ENCODE data around the gene CEP104.

DNA sequence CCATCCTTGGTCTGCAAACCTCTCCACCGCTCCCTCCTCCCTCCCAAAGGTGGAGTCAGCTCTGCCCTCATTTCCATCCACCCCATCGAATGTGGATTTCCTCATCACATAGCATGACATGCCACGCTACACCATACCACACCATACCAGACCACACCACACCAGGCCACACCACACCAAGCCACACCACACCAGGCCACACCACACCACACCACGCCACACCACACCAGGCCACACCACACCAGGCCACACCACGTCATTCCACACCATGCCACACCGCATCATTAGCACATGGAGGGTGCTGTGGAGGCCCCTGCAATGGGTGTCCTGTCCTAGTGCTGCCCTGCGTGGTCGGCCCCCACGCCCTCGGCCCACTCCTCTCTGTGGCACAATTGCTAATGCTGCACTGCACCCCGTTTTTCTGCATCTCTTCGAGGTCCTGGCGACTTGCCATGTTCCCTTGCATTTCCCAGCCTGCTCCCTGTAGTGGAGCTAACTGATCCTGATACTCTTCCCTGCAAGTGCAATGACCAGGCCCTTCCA, 11.5 kb upstream of the CEP104 start:
- TF ChIP-seq, protein P1, sequence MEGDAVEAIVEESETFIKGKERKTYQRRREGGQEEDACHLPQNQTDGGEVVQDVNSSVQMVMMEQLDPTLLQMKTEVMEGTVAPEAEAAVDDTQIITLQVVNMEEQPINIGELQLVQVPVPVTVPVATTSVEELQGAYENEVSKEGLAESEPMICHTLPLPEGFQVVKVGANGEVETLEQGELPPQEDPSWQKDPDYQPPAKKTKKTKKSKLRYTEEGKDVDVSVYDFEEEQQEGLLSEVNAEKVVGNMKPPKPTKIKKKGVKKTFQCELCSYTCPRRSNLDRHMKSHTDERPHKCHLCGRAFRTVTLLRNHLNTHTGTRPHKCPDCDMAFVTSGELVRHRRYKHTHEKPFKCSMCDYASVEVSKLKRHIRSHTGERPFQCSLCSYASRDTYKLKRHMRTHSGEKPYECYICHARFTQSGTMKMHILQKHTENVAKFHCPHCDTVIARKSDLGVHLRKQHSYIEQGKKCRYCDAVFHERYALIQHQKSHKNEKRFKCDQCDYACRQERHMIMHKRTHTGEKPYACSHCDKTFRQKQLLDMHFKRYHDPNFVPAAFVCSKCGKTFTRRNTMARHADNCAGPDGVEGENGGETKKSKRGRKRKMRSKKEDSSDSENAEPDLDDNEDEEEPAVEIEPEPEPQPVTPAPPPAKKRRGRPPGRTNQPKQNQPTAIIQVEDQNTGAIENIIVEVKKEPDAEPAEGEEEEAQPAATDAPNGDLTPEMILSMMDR (optimal IDR thresholded peaks at IDR 0.05 in 1 of 3, IDR thresholded peaks at IDR 0.05 in 1 of 3, conservative IDR thresholded peaks at IDR 0.05 in 1 of 3; ENCODE audit: extremely low read depth in 1 of 3, insufficient read depth in 2 of 3, low read length in 3 of 3), result no peak
- TF ChIP-seq EZH2 (IDR thresholded peaks at IDR 0.05; ENCODE audit: low read length), result no peak

Measured in keratinocyte (primary cell).